ENCODE data around the gene ENO1.

GRCh38 chr1:8883491-8883890, 5.0 kb upstream of the ENO1 start:
- no peak for TF ChIP-seq ZXDB (tag by site-specific recombination; IDR thresholded peaks at IDR 0.05)
- TF ChIP-seq, protein P1, sequence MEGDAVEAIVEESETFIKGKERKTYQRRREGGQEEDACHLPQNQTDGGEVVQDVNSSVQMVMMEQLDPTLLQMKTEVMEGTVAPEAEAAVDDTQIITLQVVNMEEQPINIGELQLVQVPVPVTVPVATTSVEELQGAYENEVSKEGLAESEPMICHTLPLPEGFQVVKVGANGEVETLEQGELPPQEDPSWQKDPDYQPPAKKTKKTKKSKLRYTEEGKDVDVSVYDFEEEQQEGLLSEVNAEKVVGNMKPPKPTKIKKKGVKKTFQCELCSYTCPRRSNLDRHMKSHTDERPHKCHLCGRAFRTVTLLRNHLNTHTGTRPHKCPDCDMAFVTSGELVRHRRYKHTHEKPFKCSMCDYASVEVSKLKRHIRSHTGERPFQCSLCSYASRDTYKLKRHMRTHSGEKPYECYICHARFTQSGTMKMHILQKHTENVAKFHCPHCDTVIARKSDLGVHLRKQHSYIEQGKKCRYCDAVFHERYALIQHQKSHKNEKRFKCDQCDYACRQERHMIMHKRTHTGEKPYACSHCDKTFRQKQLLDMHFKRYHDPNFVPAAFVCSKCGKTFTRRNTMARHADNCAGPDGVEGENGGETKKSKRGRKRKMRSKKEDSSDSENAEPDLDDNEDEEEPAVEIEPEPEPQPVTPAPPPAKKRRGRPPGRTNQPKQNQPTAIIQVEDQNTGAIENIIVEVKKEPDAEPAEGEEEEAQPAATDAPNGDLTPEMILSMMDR (tag by site-specific recombination; IDR thresholded peaks at IDR 0.05), result no peak
